Activated T-cell treated with anti-CD3 and anti-CD28 coated beads, Interleukin-2, amount 50 U/mL, for 24 hours (primary cell): Measurements from ENCODE around the gene CFAP119.

Experiments
- DNase-seq: peaks from one replicate; pipeline ENCODE4 v3.0.0-alpha.2; 2020
- H3K27ac Mint-ChIP-seq: 2 replicates; pipeline ENCODE4 v1.8.0; 2020; ENCODE audit warnings: mild to moderate bottlenecking, mixed read lengths
- H3K27me3 Mint-ChIP-seq: 2 replicates; pipeline ENCODE4 v1.8.0; 2020; ENCODE audit warnings: mixed read lengths
- H3K36me3 Mint-ChIP-seq: 2 replicates; pipeline ENCODE4 v1.8.0; 2020; ENCODE audit warnings: low read depth, mixed read lengths
- H3K4me1 Mint-ChIP-seq: 2 replicates; pipeline ENCODE4 v1.8.0; 2020; ENCODE audit warnings: low read depth, mixed read lengths
- H3K4me3 Mint-ChIP-seq: 2 replicates; pipeline ENCODE4 v1.8.0; 2020; ENCODE audit warnings: mild to moderate bottlenecking, moderate library complexity, mixed read lengths
- H3K9me3 Mint-ChIP-seq: 2 replicates; pipeline ENCODE4 v1.8.0; 2020; ENCODE audit warnings: mixed read lengths

CFAP119 gene

GRCh38 chr16:30774367-30775130, 12.7 kb upstream of the CFAP119 start:
- H3K36me3 Mint-ChIP-seq, result peaks cover 65% of the 10 kb centered on the region
- H3K9me3 Mint-ChIP-seq, result no peaks in the 10 kb centered on the region
- peaks cover 27% of the 10 kb centered on the region for H3K4me1 Mint-ChIP-seq
- peak overlapping the region; percentile 95 for H3K27ac Mint-ChIP-seq
- peak overlapping the region; percentile 93 for H3K4me3 Mint-ChIP-seq
- no peaks in the 10 kb centered on the region for H3K27me3 Mint-ChIP-seq
- no peak for DNase-seq

DNA sequence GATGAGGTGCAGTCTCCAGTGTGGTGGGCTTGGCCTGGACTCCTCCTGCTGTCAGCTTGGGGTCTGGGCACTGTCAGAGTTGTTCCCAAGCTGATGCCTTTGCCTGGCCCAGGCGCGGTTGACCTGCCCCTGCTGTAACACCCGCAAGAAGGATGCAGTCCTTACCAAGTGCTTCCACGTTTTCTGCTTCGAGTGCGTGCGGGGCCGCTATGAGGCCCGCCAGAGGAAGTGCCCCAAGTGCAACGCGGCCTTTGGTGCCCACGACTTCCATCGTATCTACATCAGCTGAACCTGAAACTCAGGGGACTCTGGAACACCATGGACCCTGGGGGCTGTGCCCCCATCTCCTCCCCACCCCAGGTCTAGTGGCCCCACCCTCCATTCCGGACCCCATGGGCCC, 12.0 kb upstream of the CFAP119 start:
- Mint-ChIP-seq H3K4me1 (peaks cover 27% of the 10 kb centered on the region), H3K4me3 (no peak overlapping the region), H3K27me3 (no peaks in the 10 kb centered on the region), H3K36me3 (peaks cover 72% of the 10 kb centered on the region), H3K9me3 (no peaks in the 10 kb centered on the region), H3K27ac (no peak overlapping the region)
- DNase-seq, result no peak

GRCh38 chr16:30771726-30772125, 9.9 kb upstream of the CFAP119 start:
- peaks cover 90% of the 10 kb centered on the region for H3K36me3 Mint-ChIP-seq
- no peak overlapping the region for H3K4me3 Mint-ChIP-seq
- no peak for DNase-seq
- H3K27ac Mint-ChIP-seq, result peak overlapping the region; percentile 9
- H3K9me3 Mint-ChIP-seq, result no peaks in the 10 kb centered on the region
- H3K27me3 Mint-ChIP-seq, result no peaks in the 10 kb centered on the region
- H3K4me1 Mint-ChIP-seq, result peaks cover 18% of the 10 kb centered on the region

DNA sequence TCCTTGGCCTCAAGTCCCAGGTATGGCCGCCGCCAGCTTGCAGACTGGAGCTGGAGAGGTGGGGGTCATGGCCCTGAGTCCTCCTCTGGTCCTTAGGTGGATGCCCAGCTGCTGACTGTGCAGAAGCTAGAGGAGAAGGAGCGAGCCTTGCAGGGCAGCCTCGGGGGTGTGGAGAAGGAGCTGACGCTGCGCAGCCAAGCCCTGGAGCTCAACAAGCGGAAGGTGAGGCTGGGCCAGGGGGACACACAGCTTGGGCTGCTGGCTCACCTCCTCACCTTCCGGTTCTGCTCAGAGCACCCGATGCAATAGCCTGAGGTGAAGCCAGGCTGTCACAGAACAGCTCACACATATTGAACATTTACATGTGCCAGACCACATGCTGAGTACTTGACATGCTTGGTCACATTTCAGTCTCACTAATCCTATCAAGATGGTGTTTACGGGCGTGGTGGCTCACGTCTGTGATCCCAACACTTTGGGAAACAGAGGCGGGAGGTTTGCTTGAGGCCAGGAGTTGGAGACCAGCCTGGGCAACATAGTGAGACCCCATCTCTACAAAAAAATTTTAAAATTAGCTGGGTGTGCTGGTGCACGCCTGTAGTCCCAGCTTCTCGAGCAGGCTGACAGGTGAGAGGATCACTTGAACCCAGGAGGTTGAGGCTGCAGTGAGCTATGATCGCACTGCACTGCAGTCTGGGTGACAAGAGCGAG, 7.7 kb upstream of the CFAP119 start:
- Mint-ChIP-seq H3K4me3 (no peak overlapping the region), H3K36me3 (peaks cover 100% of the 10 kb centered on the region), H3K27me3 (no peaks in the 10 kb centered on the region), H3K4me1 (peaks cover 4% of the 10 kb centered on the region), H3K9me3 (no peaks in the 10 kb centered on the region), H3K27ac (no peak overlapping the region)
- DNase-seq, result no peak

- Mint-ChIP-seq H3K4me3 (no peak overlapping the region), H3K4me1 (peaks cover 11% of the 10 kb centered on the region), H3K36me3 (peaks cover 100% of the 10 kb centered on the region), H3K9me3 (no peaks in the 10 kb centered on the region), H3K27me3 (no peaks in the 10 kb centered on the region), H3K27ac (no peak overlapping the region)
- no peak for DNase-seq
Measured at GRCh38 chr16:30768583-30769181, 6.8 kb upstream of the CFAP119 start.

- Mint-ChIP-seq H3K4me1 (peaks cover 17% of the 10 kb centered on the region), H3K27ac (peak overlapping the region; percentile 64), H3K4me3 (no peak overlapping the region), H3K9me3 (no peaks in the 10 kb centered on the region), H3K36me3 (peaks cover 100% of the 10 kb centered on the region), H3K27me3 (no peaks in the 10 kb centered on the region)
- DNase-seq, result no peak
Measured at GRCh38 chr16:30767767-30768465, 6.1 kb upstream of the CFAP119 start.

- H3K36me3 Mint-ChIP-seq, result peaks cover 99% of the 10 kb centered on the region
- DNase-seq, result no peak
- no peak overlapping the region for H3K4me3 Mint-ChIP-seq
- H3K4me1 Mint-ChIP-seq, result peaks cover 19% of the 10 kb centered on the region
- no peaks in the 10 kb centered on the region for H3K27me3 Mint-ChIP-seq
- H3K27ac Mint-ChIP-seq, result peak overlapping the region; percentile 5
- no peaks in the 10 kb centered on the region for H3K9me3 Mint-ChIP-seq
Measured at GRCh38 chr16:30766933-30767284, 5.0 kb upstream of the CFAP119 start.

DNA sequence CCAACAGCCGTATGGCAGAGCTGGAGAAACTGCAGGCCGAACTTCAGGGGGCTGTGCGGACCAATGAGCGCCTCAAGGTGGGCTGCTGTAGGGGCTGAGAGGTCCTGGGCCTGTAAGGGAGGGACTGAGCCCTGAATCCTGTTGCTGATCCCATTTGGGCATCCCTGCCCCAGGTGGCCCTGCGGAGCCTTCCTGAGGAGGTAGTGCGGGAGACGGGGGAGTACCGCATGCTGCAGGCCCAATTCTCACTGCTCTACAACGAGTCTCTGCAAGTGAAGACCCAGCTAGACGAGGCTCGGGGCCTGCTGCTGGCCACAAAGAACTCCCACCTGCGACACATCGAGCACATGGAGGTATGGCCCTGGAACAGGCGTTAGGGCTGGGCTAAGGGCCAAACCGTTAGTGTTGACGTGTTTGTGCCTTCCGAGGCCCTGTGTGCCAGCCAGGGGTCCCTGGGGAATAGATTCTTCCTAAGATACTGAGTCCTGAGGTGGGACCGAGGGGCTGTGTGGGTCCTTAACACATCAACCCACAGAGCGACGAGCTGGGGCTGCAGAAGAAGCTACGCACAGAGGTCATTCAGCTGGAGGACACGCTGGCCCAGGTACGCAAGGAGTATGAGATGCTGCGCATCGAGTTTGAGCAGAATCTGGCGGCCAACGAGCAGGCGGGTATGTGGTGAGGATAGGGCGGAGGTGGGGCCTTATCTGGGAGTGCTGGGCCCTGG, 4.5 kb upstream of the CFAP119 start:
- H3K4me3 Mint-ChIP-seq, result no peak overlapping the region
- H3K9me3 Mint-ChIP-seq, result no peaks in the 10 kb centered on the region
- peaks cover 19% of the 10 kb centered on the region for H3K4me1 Mint-ChIP-seq
- H3K36me3 Mint-ChIP-seq, result peaks cover 95% of the 10 kb centered on the region
- DNase-seq, result no peak
- H3K27ac Mint-ChIP-seq, result peak overlapping the region; percentile 48
- H3K27me3 Mint-ChIP-seq, result no peaks in the 10 kb centered on the region

DNA sequence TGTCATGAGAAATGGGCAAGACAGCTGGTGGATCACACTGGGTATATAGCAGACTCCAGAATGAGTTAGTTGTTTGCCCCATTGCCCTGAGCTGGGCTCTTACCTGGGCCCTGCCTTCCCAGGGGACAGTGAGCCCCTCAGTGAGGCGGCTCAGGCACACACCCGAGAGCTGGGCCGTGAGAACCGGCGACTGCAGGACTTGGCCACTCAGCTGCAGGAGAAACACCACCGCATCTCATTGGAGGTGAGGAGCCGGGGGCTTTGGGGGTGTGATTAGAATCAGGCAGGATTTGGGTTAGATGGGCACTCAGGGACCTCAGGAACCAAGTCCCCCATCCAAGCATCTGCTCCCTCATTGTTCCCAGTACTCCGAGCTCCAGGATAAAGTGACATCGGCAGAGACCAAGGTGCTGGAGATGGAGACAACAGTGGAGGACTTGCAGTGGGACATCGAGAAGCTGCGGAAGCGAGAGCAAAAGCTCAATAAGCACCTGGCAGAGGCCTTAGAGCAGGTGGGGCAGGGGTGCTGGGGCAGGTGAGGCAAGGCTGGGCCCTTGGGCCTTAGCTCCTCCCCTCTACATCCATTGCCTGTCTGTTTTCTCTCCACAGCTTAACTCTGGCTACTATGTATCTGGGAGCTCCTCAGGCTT, 3.1 kb upstream of the CFAP119 start:
- Mint-ChIP-seq H3K27ac (peak overlapping the region; percentile 26), H3K27me3 (no peaks in the 10 kb centered on the region), H3K36me3 (peaks cover 90% of the 10 kb centered on the region), H3K4me1 (peaks cover 32% of the 10 kb centered on the region), H3K4me3 (no peak overlapping the region), H3K9me3 (no peaks in the 10 kb centered on the region)
- DNase-seq, result no peak

- Mint-ChIP-seq H3K4me3 (peak overlapping the region; percentile 94), H3K9me3 (no peaks in the 10 kb centered on the region), H3K27ac (peak overlapping the region; percentile 18), H3K36me3 (peaks cover 89% of the 10 kb centered on the region), H3K4me1 (peaks cover 33% of the 10 kb centered on the region), H3K27me3 (no peaks in the 10 kb centered on the region)
- DNase-seq, result no peak
Measured at GRCh38 chr16:30764086-30764485, 2.2 kb upstream of the CFAP119 start.

DNA sequence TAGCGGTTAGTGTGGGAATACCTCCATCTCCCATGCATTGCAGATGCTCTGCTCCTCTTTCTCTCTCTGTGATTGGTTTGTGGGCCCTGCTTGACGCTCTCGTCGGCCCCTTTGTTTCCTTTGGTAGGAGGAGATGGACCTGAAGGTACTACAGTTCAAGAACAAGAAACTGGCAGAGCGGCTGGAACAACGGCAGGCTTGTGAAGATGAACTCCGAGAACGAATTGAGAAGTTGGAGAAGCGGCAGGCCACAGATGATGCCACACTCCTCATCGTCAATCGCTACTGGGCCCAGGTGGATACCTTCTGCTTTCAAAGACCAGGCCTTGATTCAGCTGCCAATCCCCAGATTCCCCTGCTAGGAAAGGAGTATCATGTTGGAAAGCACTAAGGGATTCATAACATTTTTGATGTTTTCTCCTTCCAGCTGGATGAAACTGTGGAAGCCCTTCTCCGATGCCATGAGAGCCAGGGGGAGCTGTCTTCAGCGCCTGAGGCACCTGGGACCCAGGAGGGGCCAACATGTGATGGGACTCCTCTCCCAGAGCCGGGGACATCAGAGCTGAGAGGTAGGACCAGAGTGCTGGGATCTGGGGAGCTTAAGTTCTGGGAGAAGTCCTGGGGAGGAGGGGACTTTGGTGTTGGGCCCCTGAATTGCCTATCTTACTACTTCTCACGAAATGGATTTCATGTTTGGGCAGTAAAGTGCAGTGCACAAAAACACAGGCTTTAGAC, 1.3 kb upstream of the CFAP119 start:
- Mint-ChIP-seq H3K9me3 (no peaks in the 10 kb centered on the region), H3K36me3 (peaks cover 88% of the 10 kb centered on the region)
- DNase-seq, result no peak

DNA sequence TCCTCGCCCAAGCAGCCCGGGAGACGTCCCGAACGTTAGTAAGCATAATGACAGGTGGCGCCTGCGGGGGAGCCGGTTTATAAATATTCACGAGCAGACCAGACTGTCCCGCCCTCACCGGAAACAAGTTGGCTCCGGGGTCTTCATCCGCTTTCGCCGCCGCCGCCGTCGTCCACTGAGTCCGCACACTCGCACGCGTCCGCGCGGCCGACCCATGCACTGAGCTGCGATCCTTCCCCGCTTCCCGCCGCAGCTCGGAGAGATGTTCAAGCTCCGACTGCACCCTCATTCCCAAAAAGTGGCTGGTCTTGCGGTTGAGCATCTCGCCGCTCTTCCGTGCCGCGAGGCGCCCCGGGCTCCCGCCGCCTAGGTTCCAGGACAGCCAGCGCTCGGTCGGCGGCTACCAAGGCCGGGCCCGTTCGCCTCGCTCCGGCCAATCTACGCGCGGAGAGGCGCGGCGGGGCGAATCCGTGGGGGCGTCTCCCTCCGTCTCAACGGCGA, 385 bp downstream of the CFAP119 start:
- peak; percentile 66 for DNase-seq
- peaks cover 33% of the 10 kb centered on the region for H3K4me1 Mint-ChIP-seq

More for the DNA sequence above, 1.3 kb upstream of the CFAP119 start:
- Mint-ChIP-seq H3K27me3 (no peaks in the 10 kb centered on the region), H3K4me3 (peak overlapping the region; percentile 94), H3K27ac (peak overlapping the region; percentile 95), H3K4me1 (peaks cover 33% of the 10 kb centered on the region)

More for the DNA sequence above, 385 bp downstream of the CFAP119 start:
- H3K27ac Mint-ChIP-seq, result peak overlapping the region; percentile 95
- H3K9me3 Mint-ChIP-seq, result no peaks in the 10 kb centered on the region
- peaks cover 84% of the 10 kb centered on the region for H3K36me3 Mint-ChIP-seq
- H3K27me3 Mint-ChIP-seq, result no peaks in the 10 kb centered on the region
- H3K4me3 Mint-ChIP-seq, result peak overlapping the region; percentile 94
